NCI-H146 treated with DMSO at 0.1 percent for 48 hours (cell line): ENCODE data around the gene ANKFY1.

Experiments
- DNase-seq: peaks from one replicate; lab custom pipeline; 2025; ENCODE audit not compliant: unreplicated experiment; lab: John Stamatoyannopoulos, UW

ANKFY1 gene

GRCh38 chr17:4125552-4125951 is 138.2 kb downstream of the ANKFY1 start:
- DNase-seq: no peak

DNA sequence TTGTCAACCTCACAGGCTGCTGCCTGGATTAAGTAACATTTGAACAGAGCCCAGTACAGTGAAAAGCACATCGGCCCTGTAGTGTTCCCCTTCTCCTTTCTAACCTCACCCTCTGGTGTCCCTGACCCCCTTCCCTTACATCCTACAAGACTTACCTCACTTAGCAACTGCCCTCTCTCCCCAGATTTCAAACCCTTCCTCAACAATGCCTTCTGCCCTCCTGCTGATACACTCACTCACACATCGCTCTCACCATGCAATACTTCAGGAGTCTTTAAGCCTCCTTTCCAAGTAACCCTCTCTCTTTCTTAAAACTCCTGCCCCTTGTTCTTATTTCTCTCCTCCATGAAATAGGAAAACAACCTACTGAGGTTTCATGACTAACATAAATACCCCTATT is 138.8 kb downstream of the ANKFY1 start:
- no peak for DNase-seq

- no peak for DNase-seq
Measured at GRCh38 chr17:4120332-4120731, 143.4 kb downstream of the ANKFY1 start.

DNA sequence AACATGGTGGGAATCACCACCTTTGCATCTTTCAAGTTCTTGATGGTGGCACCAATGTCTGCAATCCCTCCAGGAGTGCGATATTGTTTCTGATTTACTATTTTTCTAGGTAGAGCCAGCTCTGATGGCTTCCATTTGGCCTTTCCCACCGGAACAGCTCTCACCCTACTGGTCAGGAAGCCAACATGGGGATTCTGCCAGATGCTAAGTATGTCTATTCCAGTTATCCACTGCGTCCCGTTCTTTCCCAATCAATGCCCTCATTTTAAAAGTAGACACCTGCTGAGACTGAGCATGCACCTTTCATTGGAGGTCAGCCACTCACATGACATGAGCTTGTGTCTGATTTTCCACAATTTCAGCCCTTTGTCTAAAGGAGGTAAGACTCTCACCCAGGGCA is 144.5 kb downstream of the ANKFY1 start:
- no peak for DNase-seq

DNA sequence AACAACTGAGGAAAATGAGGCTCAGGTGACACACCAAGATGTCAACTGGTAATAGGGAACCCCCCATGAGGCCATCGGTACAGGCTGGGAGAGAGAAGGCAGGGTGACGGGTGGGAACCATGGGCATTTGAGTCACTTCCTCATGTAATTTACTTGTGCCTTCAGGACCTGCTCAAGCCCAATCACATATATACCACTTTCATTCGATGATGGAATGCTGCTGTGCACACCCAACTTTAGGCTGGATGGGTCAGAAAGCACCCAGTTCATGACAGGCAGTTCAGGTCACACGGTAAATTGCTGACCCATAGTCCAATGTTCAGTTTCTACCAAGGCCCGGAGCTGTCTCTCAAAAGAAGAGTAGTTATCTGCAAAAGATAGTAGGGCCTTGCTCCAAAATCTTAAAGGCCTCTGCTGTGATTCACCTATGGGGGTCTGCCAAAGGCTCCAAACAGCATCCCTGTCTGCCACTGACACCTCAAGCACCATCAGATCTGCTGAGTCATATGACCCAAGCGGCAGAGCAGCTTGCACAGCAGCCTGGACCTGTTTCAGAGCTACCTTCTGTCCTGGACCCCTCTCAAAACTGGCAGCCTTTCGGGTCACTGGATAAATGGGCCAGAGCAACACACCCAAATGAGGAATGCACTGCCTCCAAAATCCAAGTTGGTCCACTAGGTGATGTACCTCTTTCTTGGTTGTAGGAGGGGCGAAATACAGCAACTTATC is 145.6 kb downstream of the ANKFY1 start:
- no peak for DNase-seq

DNA sequence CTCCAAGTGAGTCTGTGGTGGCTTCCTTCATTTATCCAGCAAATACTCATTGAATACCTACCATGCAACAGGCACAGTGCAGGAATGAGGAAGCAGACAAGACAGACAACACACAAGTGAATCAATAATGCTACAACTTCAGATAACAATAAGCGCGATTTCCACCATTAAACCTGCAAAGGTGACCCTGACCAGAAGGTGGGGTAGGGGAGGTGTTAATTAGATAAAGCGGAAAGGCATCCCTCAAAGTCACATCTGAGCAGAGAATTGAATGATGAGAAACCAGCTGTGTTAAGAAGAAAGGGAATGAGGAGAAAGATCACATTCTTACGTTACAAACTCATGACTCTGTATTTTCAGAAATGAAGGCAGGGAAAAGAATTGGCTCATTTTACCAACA is 147.3 kb downstream of the ANKFY1 start:
- DNase-seq: no peak
